ENCODE data around the gene MEGF6. TPM values are rescaled to one million over a fixed set of nuclear protein-coding genes. Genes with fewer than 3 reads are reported as not detected.

The MEGF6 gene
- total RNA-seq, 1 donor, result 85.4 TPM

GRCh38 chr1:3548156-3548893 lies 63.0 kb downstream of the MEGF6 start:
- no peak for TF ChIP-seq CTCF (IDR thresholded peaks at IDR 0.05; ENCODE audit: extremely low read depth, low read depth, low read length)
- no peaks in the 10 kb centered on the region for H3K79me2 ChIP-seq (ENCODE audit: insufficient read depth, low read length)
- DNase-seq (ENCODE audit: insufficient read length, low spot score, missing footprints), result peak; percentile 96
- H3K4me1 ChIP-seq (ENCODE audit: insufficient read depth, low read length), result peaks cover 44% of the 10 kb centered on the region
- no peaks in the 10 kb centered on the region for H4K20me1 ChIP-seq (ENCODE audit: insufficient read depth, low read length)
- H3K9me3 ChIP-seq (ENCODE audit: low read depth, low read length), result no peaks in the 10 kb centered on the region
- H3K27ac ChIP-seq (ENCODE audit: low read depth, low read length), result no peak overlapping the region
- no peaks in the 10 kb centered on the region for H3K36me3 ChIP-seq (ENCODE audit: insufficient read depth, low read length)
- no peak overlapping the region for H2AFZ ChIP-seq (ENCODE audit: low read length)
- peak overlapping the region; percentile 23 for H3K4me2 ChIP-seq (ENCODE audit: insufficient read depth, low read length)
- no peak overlapping the region for H3K4me3 ChIP-seq (ENCODE audit: insufficient read depth, low read length)
- H3K27me3 ChIP-seq (ENCODE audit: insufficient read depth, low read length), result no peaks in the 10 kb centered on the region

GRCh38 chr1:3547055-3548005 lies 64.0 kb downstream of the MEGF6 start:
- no peaks in the 10 kb centered on the region for H3K9me3 ChIP-seq (ENCODE audit: low read depth, low read length)
- H3K36me3 ChIP-seq (ENCODE audit: insufficient read depth, low read length), result no peaks in the 10 kb centered on the region

DNA sequence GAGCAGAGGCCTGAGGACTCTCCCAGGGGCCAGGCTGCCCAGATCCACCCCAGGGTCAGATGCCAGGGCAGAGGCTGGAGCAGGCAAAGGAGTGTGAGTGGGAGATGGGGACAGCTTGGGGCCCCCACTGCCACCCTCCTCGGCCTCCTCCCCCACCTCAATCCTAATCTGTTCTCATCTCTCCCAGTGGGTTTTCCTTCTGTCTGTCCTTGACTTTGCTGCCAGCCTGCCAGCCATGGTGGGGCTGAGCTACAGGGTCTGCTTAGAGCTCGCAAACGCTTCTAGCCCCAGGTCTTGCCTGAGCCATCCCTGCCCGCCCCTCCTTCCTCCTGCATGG lies 65.3 kb downstream of the MEGF6 start:
- no peak overlapping the region for H2AFZ ChIP-seq (ENCODE audit: low read length)
- no peaks in the 10 kb centered on the region for H4K20me1 ChIP-seq (ENCODE audit: insufficient read depth, low read length)
- no peaks in the 10 kb centered on the region for H3K79me2 ChIP-seq (ENCODE audit: insufficient read depth, low read length)
- peak; percentile 95 for DNase-seq (ENCODE audit: insufficient read length, low spot score, missing footprints)
- no peaks in the 10 kb centered on the region for H3K36me3 ChIP-seq (ENCODE audit: insufficient read depth, low read length)
- no peak for TF ChIP-seq CTCF (IDR thresholded peaks at IDR 0.05; ENCODE audit: extremely low read depth, low read depth, low read length)
- no peak overlapping the region for H3K27ac ChIP-seq (ENCODE audit: low read depth, low read length)
- no peaks in the 10 kb centered on the region for H3K9me3 ChIP-seq (ENCODE audit: low read depth, low read length)
- H3K4me2 ChIP-seq (ENCODE audit: insufficient read depth, low read length), result no peak overlapping the region
- no peak overlapping the region for H3K4me3 ChIP-seq (ENCODE audit: insufficient read depth, low read length)
- H3K4me1 ChIP-seq (ENCODE audit: insufficient read depth, low read length), result peaks cover 50% of the 10 kb centered on the region
- H3K27me3 ChIP-seq (ENCODE audit: insufficient read depth, low read length), result no peaks in the 10 kb centered on the region

More at GRCh38 chr1:3547055-3548005, 64.0 kb downstream of the MEGF6 start:
- Histone ChIP-seq H2AFZ (ENCODE audit: low read length) (no peak overlapping the region), H3K27me3 (ENCODE audit: insufficient read depth, low read length) (no peaks in the 10 kb centered on the region), H3K27ac (ENCODE audit: low read depth, low read length) (peak overlapping the region; percentile 17), H3K79me2 (ENCODE audit: insufficient read depth, low read length) (no peaks in the 10 kb centered on the region), H4K20me1 (ENCODE audit: insufficient read depth, low read length) (no peaks in the 10 kb centered on the region), H3K4me3 (ENCODE audit: insufficient read depth, low read length) (no peak overlapping the region), H3K4me2 (ENCODE audit: insufficient read depth, low read length) (peak overlapping the region; percentile 23), H3K4me1 (ENCODE audit: insufficient read depth, low read length) (peaks cover 49% of the 10 kb centered on the region)
- TF ChIP-seq CTCF (IDR thresholded peaks at IDR 0.05; ENCODE audit: extremely low read depth, low read depth, low read length), result no peak
- DNase-seq (ENCODE audit: insufficient read length, low spot score, missing footprints), result peak; percentile 96
